ENCODE results near the gene ATP6V1C2.

DNA sequence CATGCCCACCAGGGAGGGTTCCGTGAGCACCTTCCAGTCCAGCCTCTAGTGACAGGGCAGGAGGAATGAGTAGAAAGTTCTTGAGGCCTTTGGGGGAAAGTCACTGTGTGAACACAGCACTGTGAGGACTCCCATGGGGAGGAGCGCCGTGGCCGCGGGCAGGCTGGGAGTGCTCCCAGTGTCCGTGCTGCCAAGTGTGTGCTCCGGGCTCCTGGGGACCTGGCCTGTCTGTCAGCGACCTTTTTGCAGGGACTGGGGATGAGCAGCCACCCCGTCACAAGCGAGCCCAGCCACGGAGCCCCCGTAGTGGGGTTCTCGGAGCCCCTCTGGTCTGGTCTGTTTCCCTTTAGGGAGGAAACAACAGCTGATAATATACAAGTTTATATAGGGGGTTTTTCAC lies 54.4 kb downstream of the ATP6V1C2 start:
- TF ChIP-seq, protein P1, sequence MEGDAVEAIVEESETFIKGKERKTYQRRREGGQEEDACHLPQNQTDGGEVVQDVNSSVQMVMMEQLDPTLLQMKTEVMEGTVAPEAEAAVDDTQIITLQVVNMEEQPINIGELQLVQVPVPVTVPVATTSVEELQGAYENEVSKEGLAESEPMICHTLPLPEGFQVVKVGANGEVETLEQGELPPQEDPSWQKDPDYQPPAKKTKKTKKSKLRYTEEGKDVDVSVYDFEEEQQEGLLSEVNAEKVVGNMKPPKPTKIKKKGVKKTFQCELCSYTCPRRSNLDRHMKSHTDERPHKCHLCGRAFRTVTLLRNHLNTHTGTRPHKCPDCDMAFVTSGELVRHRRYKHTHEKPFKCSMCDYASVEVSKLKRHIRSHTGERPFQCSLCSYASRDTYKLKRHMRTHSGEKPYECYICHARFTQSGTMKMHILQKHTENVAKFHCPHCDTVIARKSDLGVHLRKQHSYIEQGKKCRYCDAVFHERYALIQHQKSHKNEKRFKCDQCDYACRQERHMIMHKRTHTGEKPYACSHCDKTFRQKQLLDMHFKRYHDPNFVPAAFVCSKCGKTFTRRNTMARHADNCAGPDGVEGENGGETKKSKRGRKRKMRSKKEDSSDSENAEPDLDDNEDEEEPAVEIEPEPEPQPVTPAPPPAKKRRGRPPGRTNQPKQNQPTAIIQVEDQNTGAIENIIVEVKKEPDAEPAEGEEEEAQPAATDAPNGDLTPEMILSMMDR (IDR thresholded peaks at IDR 0.05): no peak
- TF ChIP-seq POLR2A (IDR thresholded peaks at IDR 0.05): no peak
